Left lung (tissue), 10 donors: ENCODE data around the gene CAPZB. TPM values are rescaled to one million over a fixed set of nuclear protein-coding genes. Genes with fewer than 3 reads are reported as not detected.
A peak's percentile ranks its signal among the peaks of the same experiment; 100 is the strongest.

Experiments
- ATAC-seq: fragments of 200-7000 bp; cut with Tn5 transposase; one replicate; pipeline ENCODE4 v1.9.1; 2020; ENCODE audit warnings: moderate library complexity
- DNase-seq, 4 donors: peaks; one replicate each; pipeline ENCODE4 v3.0.0-alpha.2; 2013 to 2020
- H3K27ac ChIP-seq, 2 donors: fragments of 200-600 bp; sonication (generic) in 1 of 2; one replicate each; pipeline versions ENCODE4 v1.5.0 to v1.8.0; 2020 to 2021
- H3K27me3 ChIP-seq, 2 donors: fragments of 200-600 bp; sonication (generic) in 1 of 2; one replicate each; pipeline versions ENCODE4 v1.5.0 to v1.8.0; 2020 to 2021
- H3K36me3 ChIP-seq, 2 donors: fragments of 200-600 bp; sonication (generic) in 1 of 2; one replicate each; pipeline versions ENCODE4 v1.5.0 to v1.8.0; 2020 to 2021
- H3K4me1 ChIP-seq, 2 donors: fragments of 200-600 bp; one replicate each; pipeline ENCODE4 v1.8.0; 2021
- H3K4me3 ChIP-seq, 2 donors: fragments of 200-600 bp; sonication (generic) in 1 of 2; one replicate each; pipeline versions ENCODE4 v1.5.0 to v1.8.0; 2020 to 2021; ENCODE audit warnings: mild to moderate bottlenecking in 1 of 2
- H3K9me3 ChIP-seq, 2 donors: fragments of 200-600 bp; sonication (generic) in 1 of 2; one replicate each; pipeline versions ENCODE4 v1.5.0 to v1.8.0; 2020 to 2021
- CTCF ChIP-seq, 2 donors: fragments of 200-600 bp; sonication (generic) in 1 of 2; IDR thresholded peaks; one replicate each; pipeline versions ENCODE4 v1.5.0 to v1.8.0; 2021; ENCODE audit warnings: antibody characterized with exemption in 2 of 2
- intact Hi-C, 2 donors: fragments of 100-400 bp; cut with DNase I; formaldehyde crosslinking; loops; one replicate each; pipeline versions ENCODE4 v1.11.2 to v1.14.2; 2022
- polyA plus RNA-seq, 6 donors: library from polyadenylated mRNA; unstranded; fragments of 120-200 nt; gene quantifications; one replicate each; pipeline ENCODE4 v1.2.1, GENCODE V29; 2013; ENCODE audit not compliant: insufficient read length in 6 of 6
- total RNA-seq, 2 donors: library from RNA; stranded (reverse); fragmentation: NEBNext Ultra II Directional; extraction: Animal tissue kit (Norgen Biotek cat#: 25700); gene quantifications; one replicate each; pipeline ENCODE4 v1.2.1, GENCODE V29; 2021
- donor health status: DM: no; HTN: yes; CAD: no.
- donor health status: DM: no; HTN: no; CAD: no.

The CAPZB gene
- total and polyA plus RNA-seq, 8 donors: 223 to 327 (median 256) TPM

DNA sequence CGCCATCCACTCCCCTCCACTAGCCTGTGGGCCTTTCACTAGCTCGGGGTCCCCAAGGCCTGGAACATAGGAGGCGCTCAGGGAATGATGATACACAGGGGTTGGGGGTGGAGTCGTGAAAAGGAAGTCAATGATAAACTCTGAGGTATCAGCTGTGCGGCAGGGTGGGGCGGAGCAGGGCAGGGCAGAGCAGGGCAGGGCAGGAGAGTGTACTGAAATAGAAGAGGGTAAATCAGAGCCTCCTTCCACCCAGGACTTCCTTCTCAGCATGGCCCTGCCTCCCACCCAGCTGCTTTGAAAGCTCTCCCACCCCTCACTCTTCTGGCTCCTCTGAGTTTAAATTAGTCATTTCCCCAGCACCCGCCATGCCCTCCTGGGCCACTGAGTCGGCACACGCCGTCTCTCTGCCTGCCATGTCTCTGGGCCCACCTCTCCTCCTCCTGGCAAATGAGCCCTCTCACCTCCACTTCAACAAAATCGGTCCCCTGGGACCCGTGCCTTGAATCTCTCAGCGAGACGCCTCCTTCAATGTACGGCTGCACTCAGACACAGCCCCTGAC lies 16.9 kb downstream of the CAPZB start:
- DNase-seq: peak in 2 of 4 donors; percentile 64 to 86
- Histone ChIP-seq H3K36me3 (peaks cover 0 to 24% of the 10 kb centered on the region in 2 donors), H3K27me3 (no peaks in the 10 kb centered on the region), H3K9me3 (no peaks in the 10 kb centered on the region), H3K4me3 (no peak overlapping the region), H3K4me1 (peaks cover 21 to 95% of the 10 kb centered on the region in 2 donors), H3K27ac (peak overlapping the region; percentile 71 to 83)
- no peak for TF ChIP-seq CTCF (IDR thresholded peaks at IDR 0.05)
- peak; percentile 79 for ATAC-seq
- intact Hi-C loops: no loop called here

GRCh38 chr1:19467199-19468187 lies 17.8 kb downstream of the CAPZB start:
- Histone ChIP-seq H3K27ac (peak overlapping the region in 1 of 2 donors; percentile 83), H3K36me3 (peaks cover 0 to 19% of the 10 kb centered on the region in 2 donors), H3K9me3 (no peaks in the 10 kb centered on the region), H3K4me3 (no peak overlapping the region), H3K4me1 (peaks cover 31 to 97% of the 10 kb centered on the region in 2 donors), H3K27me3 (no peaks in the 10 kb centered on the region)
- ATAC-seq: no peak
- intact Hi-C loops: no loop called here
- TF ChIP-seq CTCF (IDR thresholded peaks at IDR 0.05): no peak
- no peak for DNase-seq

DNA sequence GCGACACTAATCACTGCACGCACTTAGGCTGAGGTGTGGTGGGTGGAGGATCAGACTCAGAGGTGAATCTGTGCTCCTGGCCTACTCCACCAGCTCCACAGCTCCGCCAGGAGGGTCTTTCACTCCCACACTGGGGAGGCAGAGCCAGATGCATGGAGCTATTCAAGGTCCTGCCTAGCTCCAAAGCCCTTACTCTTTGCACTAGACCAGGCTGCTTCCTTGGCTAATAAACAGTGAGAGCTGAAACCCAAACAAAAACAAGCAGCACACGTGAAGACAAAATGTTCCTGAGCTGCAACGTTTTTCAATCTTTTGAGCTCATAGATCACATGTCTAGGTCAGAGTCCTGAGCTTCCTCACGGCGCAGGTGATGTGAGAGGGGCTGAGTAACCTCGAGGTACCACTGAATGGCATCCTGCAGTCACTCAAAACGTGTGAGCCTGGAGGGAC lies 19.2 kb downstream of the CAPZB start:
- Histone ChIP-seq H3K4me1 (peaks cover 31 to 95% of the 10 kb centered on the region in 2 donors), H3K27ac (no peak overlapping the region), H3K9me3 (no peaks in the 10 kb centered on the region), H3K36me3 (peaks cover 0 to 14% of the 10 kb centered on the region in 2 donors), H3K4me3 (no peak overlapping the region), H3K27me3 (no peaks in the 10 kb centered on the region)
- ATAC-seq: no peak
- DNase-seq: no peak
- intact Hi-C loops: no loop called here
- TF ChIP-seq CTCF (IDR thresholded peaks at IDR 0.05): no peak

- intact Hi-C loops: no loop called here
- no peak for DNase-seq
- peaks cover 0 to 9% of the 10 kb centered on the region in 2 donors for H3K36me3 ChIP-seq
- ATAC-seq: no peak
- no peak overlapping the region for H3K4me3 ChIP-seq
- peaks cover 31 to 95% of the 10 kb centered on the region in 2 donors for H3K4me1 ChIP-seq
- no peak for TF ChIP-seq CTCF (IDR thresholded peaks at IDR 0.05)
- H3K27ac ChIP-seq: peak overlapping the region in 1 of 2 donors; percentile 55
- no peaks in the 10 kb centered on the region for H3K27me3 ChIP-seq
- H3K9me3 ChIP-seq: no peaks in the 10 kb centered on the region
These were observed 19.7 kb downstream of the CAPZB start for GRCh38 chr1:19465650-19466049.

- Histone ChIP-seq H3K27me3 (no peaks in the 10 kb centered on the region), H3K4me1 (peaks cover 31 to 93% of the 10 kb centered on the region in 2 donors), H3K27ac (peak overlapping the region in 1 of 2 donors; percentile 55), H3K9me3 (no peaks in the 10 kb centered on the region), H3K36me3 (peaks cover 0 to 7% of the 10 kb centered on the region in 2 donors), H3K4me3 (no peak overlapping the region)
- ATAC-seq (no peak), DNase-seq (no peak)
- intact Hi-C loops: no loop called here
- TF ChIP-seq CTCF (IDR thresholded peaks at IDR 0.05): no peak
These were observed 20.2 kb downstream of the CAPZB start for GRCh38 chr1:19465123-19465522.
